Colon (tissue), 2 donors: Measurements from ENCODE around the gene CTNNA2.

Experiments
- FAIRE-seq: peaks from 2 replicates; lab custom pipeline; 2012; peaks lifted over from hg19 to GRCh38; lab: Jason Lieb, UNC
- donor health status: control.
- donor health status: control.

Gene CTNNA2

GRCh38 chr2:79512442-79513401 is at the start of gene CTNNA2:
Gene CTNNA2 (plus strand): TSS chr2:79513051.
- no peak for FAIRE-seq

- FAIRE-seq: no peak
Measured at GRCh38 chr2:79487399-79487798, 25.5 kb upstream of the CTNNA2 start.

GRCh38 chr2:79511320-79511951 is 1.4 kb upstream of the CTNNA2 start:
- FAIRE-seq: no peak

DNA sequence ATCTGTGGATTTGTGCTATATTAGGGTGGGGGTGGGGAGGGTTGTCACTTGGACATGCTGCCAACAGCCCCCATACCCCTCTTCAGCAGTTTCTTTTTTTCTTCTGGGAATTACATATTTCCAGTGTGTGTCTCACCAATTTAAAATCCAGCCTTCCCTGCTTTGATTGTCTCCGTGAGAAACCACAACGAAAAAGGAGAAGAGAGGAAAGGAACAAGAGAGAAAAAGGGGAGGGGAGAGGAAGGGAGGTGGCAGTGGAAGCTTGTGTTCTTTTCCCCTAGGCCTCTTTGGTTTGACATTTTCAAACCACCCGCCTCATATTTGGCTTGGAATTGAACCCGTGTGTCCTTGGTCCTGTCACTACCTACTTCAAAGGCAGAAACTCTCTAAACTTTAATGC is 860 bp downstream of the CTNNA2 start:
- FAIRE-seq: no peak

GRCh38 chr2:79529636-79530035 is 16.8 kb downstream of the CTNNA2 start:
- no peak for FAIRE-seq

GRCh38 chr2:79530443-79530842 is 17.6 kb downstream of the CTNNA2 start:
- FAIRE-seq: no peak

DNA sequence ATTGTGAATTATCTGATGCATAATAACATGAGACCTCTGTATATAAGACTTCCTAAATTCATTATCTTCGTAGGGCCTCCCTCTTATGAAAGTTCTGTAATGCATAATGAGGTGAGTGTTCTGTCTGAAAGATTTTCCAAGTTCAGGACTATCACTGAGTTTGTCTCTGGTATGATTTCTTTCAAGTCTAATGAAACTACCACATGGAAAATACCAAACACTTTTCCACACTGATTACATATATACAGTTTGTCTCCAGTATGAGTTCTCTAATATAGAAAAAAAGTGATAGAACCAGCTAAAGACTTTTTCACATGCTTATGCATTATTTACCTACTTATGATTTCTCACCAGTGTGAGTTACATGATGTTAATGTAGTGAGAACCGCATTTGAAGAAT is 34.7 kb downstream of the CTNNA2 start:
- no peak for FAIRE-seq

GRCh38 chr2:79552653-79553052 is 39.8 kb downstream of the CTNNA2 start:
- FAIRE-seq: no peak

DNA sequence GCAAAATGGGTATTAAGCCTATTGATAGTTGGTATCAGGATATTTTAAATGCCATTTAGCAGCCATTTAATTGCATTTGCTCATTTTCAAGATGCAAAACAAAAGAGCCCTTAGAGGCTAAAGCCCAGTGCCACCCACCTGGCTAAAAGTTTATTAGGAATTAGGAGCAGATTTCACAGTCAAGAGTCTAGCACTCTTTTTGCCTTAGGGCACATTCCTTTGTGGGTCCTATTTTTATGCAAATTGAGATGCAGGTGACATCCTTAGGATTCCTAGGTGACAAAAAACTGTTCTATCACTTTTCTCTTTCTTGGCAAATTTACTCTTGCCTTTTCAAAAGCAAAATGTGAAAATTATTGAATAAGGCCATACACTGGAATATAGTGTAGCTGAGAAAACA is 42.0 kb downstream of the CTNNA2 start:
- no peak for FAIRE-seq

DNA sequence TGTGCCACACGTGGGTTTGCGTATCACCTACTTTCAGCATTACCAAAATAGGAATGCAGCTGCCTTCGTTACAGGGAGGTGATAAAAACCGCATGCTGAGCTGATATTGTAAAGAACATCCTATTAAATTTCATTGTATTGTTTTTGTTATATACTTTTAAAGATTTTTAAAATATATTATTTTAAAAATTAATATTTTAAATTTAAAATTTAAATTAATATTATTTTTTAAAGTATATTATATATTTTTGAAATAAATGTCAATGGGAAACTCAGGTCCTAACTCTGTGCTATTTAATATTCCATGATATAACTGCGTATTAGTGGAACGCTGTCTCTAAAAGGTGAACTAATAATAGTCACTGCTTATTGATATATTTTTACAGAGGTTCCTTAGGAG is 51.2 kb downstream of the CTNNA2 start:
- no peak for FAIRE-seq

GRCh38 chr2:79569048-79569447 is 56.2 kb downstream of the CTNNA2 start:
- FAIRE-seq: no peak

DNA sequence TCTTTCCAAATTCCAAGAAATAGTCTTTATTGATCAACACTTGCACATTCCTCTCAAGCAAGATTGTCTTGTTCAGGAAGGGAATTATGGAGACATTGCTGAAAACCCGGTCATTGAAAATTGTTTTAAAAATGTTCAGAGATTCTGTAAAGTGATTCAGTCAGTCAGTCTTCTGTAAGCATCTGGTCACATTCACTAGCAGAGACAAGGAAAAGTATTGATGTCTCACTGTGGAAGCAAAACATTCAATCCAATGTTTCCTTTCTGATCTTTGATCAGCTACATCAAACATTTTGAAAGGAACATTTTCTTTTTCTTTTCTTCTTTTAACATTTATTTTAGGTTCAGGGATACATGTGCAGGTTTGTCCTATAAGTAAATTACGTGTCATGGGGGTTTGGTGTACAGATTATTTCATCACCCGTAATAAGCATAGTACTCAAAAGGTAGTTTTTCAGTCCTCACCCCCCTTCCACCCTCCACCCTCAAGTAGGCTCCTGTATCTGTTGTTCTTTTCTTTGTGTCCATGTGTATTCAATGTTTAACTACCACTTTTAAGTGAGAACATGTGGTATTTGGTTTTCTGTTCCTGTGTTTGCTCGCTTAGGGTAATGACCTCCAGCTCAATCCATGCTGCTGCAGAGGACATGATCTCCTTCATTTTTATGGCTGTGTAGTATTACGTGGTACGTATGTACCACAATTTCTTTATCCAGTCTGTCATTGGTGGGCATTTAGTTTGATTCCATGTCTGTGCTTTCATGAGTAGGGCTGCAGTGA is 61.2 kb downstream of the CTNNA2 start:
- no peak for FAIRE-seq

DNA sequence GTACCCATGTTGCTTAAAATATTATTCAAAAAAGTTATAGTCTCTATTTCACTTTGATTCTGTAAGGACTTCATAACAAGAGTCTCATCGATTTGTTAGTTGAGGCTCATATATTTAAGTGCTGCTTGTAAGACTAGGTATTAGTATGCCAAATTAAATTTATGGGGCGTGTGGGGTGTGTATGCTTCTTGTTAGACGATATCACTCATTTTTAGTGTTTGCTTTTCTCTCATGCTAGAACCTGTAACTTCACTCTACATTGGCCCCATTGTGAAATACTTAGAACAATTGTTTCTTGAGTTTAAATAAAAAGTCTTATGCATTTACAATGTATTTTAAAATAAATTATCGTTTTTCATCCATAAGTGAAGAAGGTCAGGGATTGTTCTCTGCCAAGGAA is 63.6 kb downstream of the CTNNA2 start:
- FAIRE-seq: no peak

DNA sequence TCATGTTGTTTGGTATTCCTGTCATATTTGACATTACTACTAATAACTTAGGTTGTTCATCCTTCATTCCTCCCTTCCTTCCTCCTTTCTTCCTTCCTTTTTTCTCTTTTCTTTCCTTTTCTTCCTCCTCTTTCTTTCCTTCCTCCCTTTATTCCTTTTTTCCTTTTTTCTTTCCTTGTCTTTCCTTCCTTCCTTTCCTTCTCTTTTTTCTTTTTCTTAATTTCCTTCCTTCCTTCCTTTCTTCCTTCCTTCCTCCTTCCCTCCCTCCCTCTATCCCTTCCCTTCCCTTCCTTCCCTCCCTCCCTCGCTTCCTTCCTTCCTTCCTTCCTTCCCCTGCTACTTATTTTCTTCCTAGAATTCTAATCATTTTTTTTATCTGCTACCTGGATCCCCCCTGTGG is 66.1 kb downstream of the CTNNA2 start:
- FAIRE-seq: no peak

- no peak for FAIRE-seq
Measured at GRCh38 chr2:79580175-79580574, 67.3 kb downstream of the CTNNA2 start.

DNA sequence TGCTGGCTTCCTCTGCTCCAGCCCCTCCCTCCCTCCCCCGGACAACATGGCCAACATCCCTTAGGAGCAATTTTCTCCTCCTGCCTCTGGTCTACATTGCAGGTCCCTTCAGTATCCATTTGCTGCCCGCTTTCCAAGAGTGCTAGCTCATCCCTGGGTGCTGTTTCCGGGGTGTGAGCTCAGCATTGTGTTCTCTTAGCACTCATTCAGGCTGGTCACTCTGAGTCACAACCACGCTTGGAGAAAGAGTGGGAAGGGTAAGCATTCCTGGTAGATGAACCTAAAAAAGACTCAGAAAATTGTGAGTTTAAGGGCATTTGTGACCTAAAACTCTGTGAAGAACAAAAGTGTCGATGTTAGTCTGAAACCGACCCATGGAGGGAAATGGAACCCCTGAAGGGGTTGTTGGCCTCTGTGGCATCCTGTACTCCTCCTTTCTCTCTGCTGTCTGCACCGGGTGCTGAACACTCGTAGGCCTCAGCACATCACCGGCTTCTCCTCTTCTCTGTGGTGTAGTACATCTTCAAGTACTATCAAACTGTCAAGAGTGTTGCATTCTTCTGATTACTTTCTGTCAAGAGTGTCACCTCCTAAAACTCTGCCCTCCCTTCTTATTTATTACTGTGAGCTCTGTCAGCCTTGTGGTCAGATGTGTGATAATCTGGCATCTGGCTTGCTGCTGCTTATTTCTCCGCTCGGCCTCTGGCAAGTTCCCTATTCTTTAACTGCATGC is 73.0 kb downstream of the CTNNA2 start:
- no peak for FAIRE-seq

DNA sequence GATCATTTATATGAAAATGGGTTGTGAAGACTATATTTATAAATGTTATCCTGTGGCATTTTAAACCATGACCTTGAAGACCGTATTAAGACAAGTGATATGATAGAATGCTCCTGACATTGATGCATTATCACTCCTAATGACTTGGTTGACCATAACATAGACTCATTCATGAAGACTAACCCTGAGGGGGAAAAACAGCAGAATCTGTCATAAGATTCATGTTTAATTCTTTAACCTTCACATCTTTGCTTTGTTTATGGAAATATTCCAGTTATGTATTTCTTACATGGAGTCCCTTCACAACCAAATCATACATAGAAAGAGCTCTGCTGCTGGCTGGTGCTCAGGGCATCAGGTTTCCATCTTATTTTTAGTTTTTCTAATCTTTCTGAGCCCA is 78.4 kb downstream of the CTNNA2 start:
- no peak for FAIRE-seq

DNA sequence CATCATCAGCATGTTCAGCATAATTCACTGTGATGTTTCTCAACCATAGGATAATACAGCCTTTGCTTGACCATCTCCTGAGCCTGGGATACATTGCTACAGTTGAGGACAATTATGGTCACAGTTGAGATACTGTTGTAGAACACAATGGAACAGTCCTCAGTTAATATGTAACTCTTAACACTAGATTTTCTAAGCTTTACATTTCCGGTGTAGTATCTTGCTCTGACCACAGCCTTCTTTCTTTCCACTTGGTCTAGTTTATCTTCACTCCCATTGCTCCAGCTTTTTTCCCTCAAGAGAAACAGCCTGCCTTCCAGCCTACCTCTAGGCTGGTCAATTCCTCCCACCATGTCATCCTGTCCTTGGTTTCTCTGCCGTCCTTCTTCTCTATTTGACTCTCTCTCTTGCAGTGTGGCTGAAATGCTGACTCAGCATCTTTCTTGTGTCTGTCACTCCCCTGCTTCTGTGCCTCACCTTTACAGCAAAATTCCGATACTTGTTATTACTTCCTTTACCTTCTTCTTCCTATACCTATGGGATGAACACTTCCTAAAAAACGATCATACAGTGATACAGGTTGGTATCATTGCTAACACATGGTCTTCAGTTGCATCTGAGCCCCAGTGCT is 80.5 kb downstream of the CTNNA2 start:
- no peak for FAIRE-seq

DNA sequence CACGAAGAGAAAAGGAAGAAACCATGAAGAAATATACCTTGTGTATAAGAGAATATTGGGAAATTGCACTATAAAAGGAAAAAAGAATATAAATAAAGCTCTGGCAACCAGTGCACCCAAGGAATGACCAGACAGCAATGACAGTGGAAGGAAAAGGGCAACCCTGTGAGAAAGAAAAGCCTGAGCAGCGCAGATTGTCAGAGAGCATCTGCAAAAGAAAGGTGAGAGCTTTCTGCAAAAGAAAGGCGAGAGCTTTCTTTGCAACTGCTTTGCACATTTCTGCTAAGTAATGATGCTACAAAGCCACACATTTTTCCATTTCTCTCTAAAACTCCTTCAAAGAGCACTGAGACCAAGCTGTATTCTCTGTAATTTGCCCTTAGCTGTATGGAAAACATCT is 83.6 kb downstream of the CTNNA2 start:
- no peak for FAIRE-seq

GRCh38 chr2:79604748-79605147 is 91.9 kb downstream of the CTNNA2 start:
- FAIRE-seq: no peak

- FAIRE-seq: no peak
Measured at GRCh38 chr2:79611448-79612016, 98.7 kb downstream of the CTNNA2 start.
